ENCODE results near the gene KLHL22.
"Not testable (repeated sequence)": the region's sequence is repeated elsewhere in the genome, so short reads cannot be mapped to it uniquely, and the experiment has no call there.

The KLHL22 gene

GRCh38 chr22:20494978-20495860 is at the start of gene KLHL22:
Gene KLHL22, minus strand, starts transcription at chr22:20495795. Its CDS starts 6,584 bp downstream, at chr22:20489211.
- peak; percentile 36 for DNase-seq

- not testable (repeated sequence) for DNase-seq
These were observed 49.7 kb upstream of the KLHL22 start for GRCh38 chr22:20545318-20545634.

GRCh38 chr22:20542736-20543135 is 47.1 kb upstream of the KLHL22 start:
- DNase-seq = no peak

- no peak for DNase-seq
These were observed 46.5 kb upstream of the KLHL22 start for GRCh38 chr22:20542055-20542454.

GRCh38 chr22:20538875-20539274 is 43.3 kb upstream of the KLHL22 start:
- DNase-seq = not testable (repeated sequence)

GRCh38 chr22:20537983-20538382 is 42.4 kb upstream of the KLHL22 start:
- no peak for DNase-seq

GRCh38 chr22:20537325-20537756 is 41.7 kb upstream of the KLHL22 start:
- no peak for DNase-seq

GRCh38 chr22:20536590-20537324 is 41.2 kb upstream of the KLHL22 start:
- DNase-seq = peak; percentile 24

- no peak for DNase-seq
These were observed 38.3 kb upstream of the KLHL22 start for GRCh38 chr22:20533879-20534265.

GRCh38 chr22:20533095-20533878 is 37.7 kb upstream of the KLHL22 start:
- no peak for DNase-seq

GRCh38 chr22:20532256-20532993 is 36.8 kb upstream of the KLHL22 start:
- DNase-seq = no peak

GRCh38 chr22:20531404-20532201 is 36.0 kb upstream of the KLHL22 start:
- no peak for DNase-seq

- DNase-seq = no peak
These were observed 35.5 kb upstream of the KLHL22 start for GRCh38 chr22:20531154-20531403.

GRCh38 chr22:20530368-20531153 is 35.0 kb upstream of the KLHL22 start:
- DNase-seq = no peak

GRCh38 chr22:20528405-20528978 is 32.9 kb upstream of the KLHL22 start:
- DNase-seq = no peak

GRCh38 chr22:20526628-20527355 is 31.2 kb upstream of the KLHL22 start:
- DNase-seq = no peak

- DNase-seq = no peak
These were observed 30.7 kb upstream of the KLHL22 start for GRCh38 chr22:20526305-20526627.

GRCh38 chr22:20525048-20525447 is 29.5 kb upstream of the KLHL22 start:
- no peak for DNase-seq

- DNase-seq = no peak
These were observed 28.4 kb upstream of the KLHL22 start for GRCh38 chr22:20524004-20524481.

Data from NCI-H1105 (cell line).